CD14-positive monocyte (primary cell): ENCODE results near the gene PLXNA4. TPM values are rescaled to one million over a fixed set of nuclear protein-coding genes. Genes with fewer than 3 reads are reported as not detected.

Experiments
- DNase-seq, 3 donors: peaks; one replicate each; pipeline ENCODE4 v3.0.0-alpha.2; 2011 to 2022
- H2AFZ ChIP-seq: 2 replicates; pipeline ENCODE4 v1.6.0; 2012; ENCODE audit warnings: mild to moderate bottlenecking, low read depth, low read length, inconsistent platforms; ENCODE audit not compliant: insufficient read depth, poor library complexity, severe bottlenecking
- H3K27ac ChIP-seq, 2 donors: 1 replicate in 1 of 2; 2 replicates in 1 of 2; pipeline ENCODE4 v1.5.1; 2012 to 2013; ENCODE audit warnings: low read length in 2 of 2, control low read depth in 1 of 2, inconsistent platforms in 1 of 2, low read depth in 1 of 2, mild to moderate bottlenecking in 1 of 2
- H3K27me3 ChIP-seq, 2 donors: one replicate each; pipeline versions ENCODE4 v1.6.0 to v1.6.1; 2011 to 2013; ENCODE audit warnings: low read length in 2 of 2; ENCODE audit not compliant: control insufficient read depth in 2 of 2, insufficient read depth in 2 of 2
- H3K36me3 ChIP-seq, 2 donors: replicated peaks in 1 of 2; 1 replicate in 1 of 2; 2 replicates in 1 of 2; pipeline versions ENCODE4 v1.5.1 to v1.6.1; 2012 to 2013; ENCODE audit warnings: low read length in 2 of 2, control low read depth in 1 of 2, inconsistent platforms in 1 of 2, mild to moderate bottlenecking in 1 of 2; ENCODE audit not compliant: insufficient read depth in 2 of 2, control insufficient read depth in 1 of 2
- H3K4me1 ChIP-seq, 2 donors: 1 replicate in 1 of 2; 2 replicates in 1 of 2; pipeline versions ENCODE4 v1.5.1 to v1.6.1; 2012 to 2013; ENCODE audit warnings: low read length in 2 of 2, control low read depth in 1 of 2, inconsistent platforms in 1 of 2, mild to moderate bottlenecking in 1 of 2, moderate library complexity in 1 of 2; ENCODE audit not compliant: insufficient read depth in 2 of 2, control insufficient read depth in 1 of 2
- H3K4me2 ChIP-seq: replicated peaks from 2 replicates; pipeline ENCODE3; 2012; ENCODE audit warnings: low read length, moderate library complexity, mild to moderate bottlenecking; ENCODE audit not compliant: poor library complexity, severe bottlenecking; ENCODE audit errors: extremely low read depth
- H3K4me3 ChIP-seq, 3 experiments: fragments of 200-600 bp in 1 of 3; sonication (generic) in 1 of 3; replicated peaks in 1 of 3; 1 replicate in 2 of 3; 2 replicates in 1 of 3; pipeline ENCODE4 v1.5.1; 2011 to 2013; ENCODE audit warnings: low read length in 3 of 3, mild to moderate bottlenecking in 3 of 3, control low read depth in 2 of 3, low read depth in 2 of 3, inconsistent platforms in 1 of 3, moderate library complexity in 1 of 3
- H3K79me2 ChIP-seq: 2 replicates; pipeline ENCODE4 v1.6.0; 2012; ENCODE audit warnings: mild to moderate bottlenecking, control low read depth, inconsistent platforms, low read length, moderate library complexity; ENCODE audit not compliant: insufficient read depth
- H3K9ac ChIP-seq: 2 replicates; pipeline ENCODE4 v1.6.0; 2017; ENCODE audit warnings: low read length, mild to moderate bottlenecking; ENCODE audit not compliant: insufficient read depth, poor library complexity, severe bottlenecking
- H3K9me3 ChIP-seq, 2 donors: replicated peaks in 1 of 2; 1 replicate in 1 of 2; 2 replicates in 1 of 2; pipeline versions ENCODE4 v1.5.1 to v1.6.1; 2012 to 2013; ENCODE audit warnings: low read length in 2 of 2, control low read depth in 1 of 2; ENCODE audit not compliant: control insufficient read depth in 1 of 2, insufficient read depth in 1 of 2
- H4K20me1 ChIP-seq: 2 replicates; pipeline ENCODE4 v1.6.0; 2012; ENCODE audit warnings: mild to moderate bottlenecking, low read length, control low read depth, moderate library complexity; ENCODE audit not compliant: insufficient read depth
- H3K27ac Mint-ChIP-seq, 7 donors: one replicate each; pipeline ENCODE4 v1.8.0; 2020; ENCODE audit warnings: mild to moderate bottlenecking in 7 of 7, mixed read lengths in 7 of 7, moderate library complexity in 6 of 7, inconsistent platforms in 2 of 7
- H3K27me3 Mint-ChIP-seq, 3 donors: one replicate each; pipeline ENCODE4 v1.8.0; 2021 to 2022; ENCODE audit warnings: low read depth in 3 of 3, mild to moderate bottlenecking in 3 of 3, mixed read lengths in 3 of 3, moderate library complexity in 3 of 3, inconsistent platforms in 1 of 3
- H3K36me3 Mint-ChIP-seq, 2 donors: one replicate each; pipeline ENCODE4 v1.8.0; 2020; ENCODE audit warnings: mixed read lengths in 2 of 2, inconsistent platforms in 1 of 2, mild to moderate bottlenecking in 1 of 2
- H3K4me1 Mint-ChIP-seq: one replicate; pipeline ENCODE4 v1.8.0; 2020; ENCODE audit warnings: mild to moderate bottlenecking, mixed read lengths
- H3K4me3 Mint-ChIP-seq, 2 donors: one replicate each; pipeline ENCODE4 v1.8.0; 2020; ENCODE audit warnings: mild to moderate bottlenecking in 2 of 2, mixed read lengths in 2 of 2, moderate library complexity in 1 of 2
- H3K9me3 Mint-ChIP-seq, 7 donors: one replicate each; pipeline ENCODE4 v1.8.0; 2020 to 2022; ENCODE audit warnings: mixed read lengths in 7 of 7, mild to moderate bottlenecking in 6 of 7, moderate library complexity in 6 of 7, inconsistent platforms in 2 of 7
- WGBS: methylation state at CpG from one replicate; pipeline ENCODE4 v1.1.5; 2013; ENCODE audit warnings: missing lambda C conversion rate; ENCODE audit not compliant: insufficient coverage; 5-methylcytosine and 5-hydroxymethylcytosine counted together
- intact Hi-C, 2 donors: fragments of 100-400 bp; cut with micrococcal nuclease; formaldehyde crosslinking; loops; one replicate each; pipeline versions ENCODE4 v1.15.0 to v1.15.1; 2023
- polyA plus RNA-seq, 3 donors: library from polyadenylated mRNA; depleted of rRNA in 1 of 3; unstranded in 2 of 3; stranded (reverse) in 1 of 3; fragments of 300-500 nt in 2 of 3; fragments of >200 nt in 1 of 3; fragmentation: Illumina TruSeq in 2 of 3; gene quantifications; 1 replicate in 2 of 3; 2 replicates in 1 of 3; pipeline ENCODE4 v1.2.3, GENCODE V29; 2012 to 2021
- TF ChIP-seq, protein P1 (sequence below): fragments of 200-600 bp; IDR thresholded peaks from one replicate; pipeline ENCODE4 v1.8.0; 2022; ENCODE audit warnings: antibody characterized with exemption, mild to moderate bottlenecking

PLXNA4 gene
- polyA plus RNA-seq, 3 donors: not detected

DNA sequence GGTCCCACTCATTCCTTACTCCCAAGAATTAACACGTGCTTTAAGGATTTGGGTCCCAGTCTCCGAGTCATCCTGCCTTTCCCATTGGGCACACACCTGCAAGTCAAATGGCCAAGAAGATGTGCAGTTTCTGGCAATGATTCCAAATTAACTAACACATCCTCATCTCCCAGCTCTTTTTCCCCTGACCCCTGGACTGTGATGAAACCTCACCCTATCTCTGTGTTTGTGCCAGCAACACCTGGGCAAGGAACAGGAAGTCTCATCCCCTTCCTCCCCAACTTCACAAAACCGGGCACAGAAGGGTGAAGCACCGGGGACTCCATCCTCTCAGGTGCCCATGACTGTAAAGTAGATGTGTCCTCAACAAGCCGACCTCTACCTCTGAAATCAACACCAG lies 54.8 kb downstream of the PLXNA4 start:
- Histone ChIP-seq H3K27me3 (no peaks in the 10 kb centered on the region), H4K20me1 (no peaks in the 10 kb centered on the region), H3K36me3 (no peaks in the 10 kb centered on the region), H2AFZ (no peak overlapping the region), H3K27ac (no peak overlapping the region), H3K9me3 (no peaks in the 10 kb centered on the region), H3K4me1 (peaks cover 26 to 31% of the 10 kb centered on the region in 2 donors), H3K4me2 (no peak overlapping the region), H3K9ac (no peak overlapping the region), H3K79me2 (no peaks in the 10 kb centered on the region), H3K4me3 (no peak overlapping the region)
- H3K9me3 Mint-ChIP-seq: no peaks in the 10 kb centered on the region
- no peaks in the 10 kb centered on the region for H3K36me3 Mint-ChIP-seq
- H3K27ac Mint-ChIP-seq: peak overlapping the region in 1 of 7 donors; percentile 43
- H3K4me3 Mint-ChIP-seq: no peak overlapping the region
- no peak for DNase-seq
- TF ChIP-seq, protein P1, sequence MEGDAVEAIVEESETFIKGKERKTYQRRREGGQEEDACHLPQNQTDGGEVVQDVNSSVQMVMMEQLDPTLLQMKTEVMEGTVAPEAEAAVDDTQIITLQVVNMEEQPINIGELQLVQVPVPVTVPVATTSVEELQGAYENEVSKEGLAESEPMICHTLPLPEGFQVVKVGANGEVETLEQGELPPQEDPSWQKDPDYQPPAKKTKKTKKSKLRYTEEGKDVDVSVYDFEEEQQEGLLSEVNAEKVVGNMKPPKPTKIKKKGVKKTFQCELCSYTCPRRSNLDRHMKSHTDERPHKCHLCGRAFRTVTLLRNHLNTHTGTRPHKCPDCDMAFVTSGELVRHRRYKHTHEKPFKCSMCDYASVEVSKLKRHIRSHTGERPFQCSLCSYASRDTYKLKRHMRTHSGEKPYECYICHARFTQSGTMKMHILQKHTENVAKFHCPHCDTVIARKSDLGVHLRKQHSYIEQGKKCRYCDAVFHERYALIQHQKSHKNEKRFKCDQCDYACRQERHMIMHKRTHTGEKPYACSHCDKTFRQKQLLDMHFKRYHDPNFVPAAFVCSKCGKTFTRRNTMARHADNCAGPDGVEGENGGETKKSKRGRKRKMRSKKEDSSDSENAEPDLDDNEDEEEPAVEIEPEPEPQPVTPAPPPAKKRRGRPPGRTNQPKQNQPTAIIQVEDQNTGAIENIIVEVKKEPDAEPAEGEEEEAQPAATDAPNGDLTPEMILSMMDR: no peak
- intact Hi-C loops: no loop called here
- H3K27me3 Mint-ChIP-seq: peaks cover 3 to 7% (median 3%) of the 10 kb centered on the region in 3 donors
- WGBS: 92% methylated on average over 4 of the region's 5 CpGs
- peaks cover 22% of the 10 kb centered on the region for H3K4me1 Mint-ChIP-seq

DNA sequence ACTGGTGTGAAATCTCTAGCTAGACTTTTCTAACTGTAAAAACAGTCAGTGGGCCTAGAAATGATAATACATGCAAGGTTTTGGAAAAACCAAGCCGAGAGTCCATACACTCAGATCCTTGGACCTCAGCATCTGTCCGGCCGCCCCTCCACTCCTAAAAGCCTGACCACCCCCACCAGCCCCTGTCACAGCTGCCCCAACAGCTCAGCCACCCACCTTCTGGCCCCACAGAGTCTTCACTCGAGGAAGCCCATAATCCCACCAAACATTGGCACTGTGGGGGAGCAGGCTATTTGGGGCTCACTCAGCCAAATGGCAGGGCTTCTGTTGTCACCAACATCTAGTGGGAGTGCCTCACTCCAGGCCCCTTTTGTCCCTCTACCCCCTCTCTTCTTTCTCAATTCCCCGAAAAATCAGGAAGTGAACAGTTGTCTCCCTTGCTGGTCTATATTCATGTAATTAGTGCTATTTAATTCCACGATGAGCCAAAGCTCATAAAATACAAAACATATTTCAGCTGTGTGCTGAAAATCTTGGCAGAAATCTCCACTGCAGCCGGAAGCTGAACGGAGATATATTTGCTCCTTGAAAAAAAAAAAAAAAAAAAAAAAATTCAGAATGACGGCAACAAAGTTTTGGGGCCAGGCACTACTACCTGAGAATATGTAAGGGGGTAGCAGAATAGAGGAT lies 55.5 kb downstream of the PLXNA4 start:
- Histone ChIP-seq H3K9me3 (no peaks in the 10 kb centered on the region), H3K36me3 (no peaks in the 10 kb centered on the region), H3K27ac (no peak overlapping the region), H3K4me2 (no peak overlapping the region), H4K20me1 (no peaks in the 10 kb centered on the region), H2AFZ (no peak overlapping the region), H3K79me2 (no peaks in the 10 kb centered on the region), H3K4me3 (no peak overlapping the region), H3K27me3 (no peaks in the 10 kb centered on the region), H3K4me1 (peaks cover 20 to 25% of the 10 kb centered on the region in 2 donors), H3K9ac (no peak overlapping the region)
- Mint-ChIP-seq H3K36me3 (no peaks in the 10 kb centered on the region), H3K27me3 (peaks cover 3 to 7% (median 3%) of the 10 kb centered on the region in 3 donors), H3K9me3 (no peaks in the 10 kb centered on the region), H3K4me1 (peaks cover 16% of the 10 kb centered on the region), H3K27ac (peak overlapping the region in 2 of 7 donors; percentile 24 to 27), H3K4me3 (no peak overlapping the region)
- WGBS: 100% methylated on average over 1 of the region's 9 CpGs
- DNase-seq: no peak
- intact Hi-C loops: no loop called here
- TF ChIP-seq, protein P1: no peak
